Measurements from ENCODE around the gene CYP46A1.
"Not testable (repeated sequence)": the region's sequence is repeated elsewhere in the genome, so short reads cannot be mapped to it uniquely, and the experiment has no call there.

CYP46A1 gene

GRCh38 chr14:99757331-99758070 lies 73.4 kb downstream of the CYP46A1 start:
- no peak for DNase-seq (ENCODE audit: low spot score)

GRCh38 chr14:99758121-99758821 lies 74.2 kb downstream of the CYP46A1 start:
- DNase-seq (ENCODE audit: low spot score), result no peak

GRCh38 chr14:99758872-99759545 lies 74.9 kb downstream of the CYP46A1 start:
- DNase-seq (ENCODE audit: low spot score), result no peak

- no peak for DNase-seq (ENCODE audit: low spot score)
These were observed 75.4 kb downstream of the CYP46A1 start for GRCh38 chr14:99759546-99759925.

GRCh38 chr14:99760817-99761216 lies 76.7 kb downstream of the CYP46A1 start:
- no peak for DNase-seq (ENCODE audit: low spot score)

GRCh38 chr14:99762911-99763310 lies 78.8 kb downstream of the CYP46A1 start:
- DNase-seq (ENCODE audit: low spot score), result not testable (repeated sequence)

- DNase-seq (ENCODE audit: low spot score), result no peak
These were observed 79.6 kb downstream of the CYP46A1 start for GRCh38 chr14:99763527-99764221.

- no peak for DNase-seq (ENCODE audit: low spot score)
These were observed 80.2 kb downstream of the CYP46A1 start for GRCh38 chr14:99764222-99764706.

- DNase-seq (ENCODE audit: low spot score), result no peak
These were observed 84.3 kb downstream of the CYP46A1 start for GRCh38 chr14:99768381-99768780.

- no peak for DNase-seq (ENCODE audit: low spot score)
These were observed 85.0 kb downstream of the CYP46A1 start for GRCh38 chr14:99769123-99769522.

- DNase-seq (ENCODE audit: low spot score), result no peak
These were observed 85.7 kb downstream of the CYP46A1 start for GRCh38 chr14:99769799-99770198.

- DNase-seq (ENCODE audit: low spot score), result no peak
These were observed 88.5 kb downstream of the CYP46A1 start for GRCh38 chr14:99772371-99773283.

- no peak for DNase-seq (ENCODE audit: low spot score)
These were observed 89.7 kb downstream of the CYP46A1 start for GRCh38 chr14:99773521-99774497.

- DNase-seq (ENCODE audit: low spot score), result no peak
These were observed 90.6 kb downstream of the CYP46A1 start for GRCh38 chr14:99774556-99775307.

GRCh38 chr14:99775351-99775750 lies 91.3 kb downstream of the CYP46A1 start:
- no peak for DNase-seq (ENCODE audit: low spot score)
